ENCODE measurements around the gene ALG11.

- TF ChIP-seq POLR2A (IDR thresholded peaks at IDR 0.05; ENCODE audit: borderline replicate concordance, extremely low read depth, insufficient read depth, insufficient read length) (no peak), CTCF (IDR thresholded peaks at IDR 0.05 in 2 of 3, conservative IDR thresholded peaks at IDR 0.05 in 1 of 3; ENCODE audit: borderline replicate concordance in 1 of 3, insufficient read depth in 1 of 3, low read depth in 2 of 3, low read length in 2 of 3) (no peak), CEBPB (IDR thresholded peaks at IDR 0.05; ENCODE audit: low read depth) (no peak), EZH2 (IDR thresholded peaks at IDR 0.05) (no peak), SP1 (IDR thresholded peaks at IDR 0.05; ENCODE audit: low read depth) (no peak), EZH2phosphoT487 (IDR thresholded peaks at IDR 0.05; ENCODE audit: borderline replicate concordance) (no peak), REST (IDR thresholded peaks at IDR 0.05; ENCODE audit: low read depth) (no peak), RAD21 (IDR thresholded peaks at IDR 0.05; ENCODE audit: low read depth) (no peak), ATF3 (IDR thresholded peaks at IDR 0.05) (no peak), ZNF274 (IDR thresholded peaks at IDR 0.05; ENCODE audit: low read depth, low read length) (no peak), YY1 (IDR thresholded peaks at IDR 0.05; ENCODE audit: extremely low read depth, insufficient replicate concordance, low read depth, low read length) (no peak), POLR2AphosphoS5 (IDR thresholded peaks at IDR 0.05; ENCODE audit: low read depth, low read length) (no peak)
Observed at GRCh38 chr13:51993713-51994112, 18.5 kb upstream of the ALG11 start.

Data from HCT116 (cell line).